NCI-H1048 (cell line): ENCODE measurements around the gene TOP1.
"Not testable (repeated sequence)": the region's sequence is repeated elsewhere in the genome, so short reads cannot be mapped to it uniquely, and the experiment has no call there.

Experiments used
- DNase-seq: peaks from one replicate; lab custom pipeline; 2025; lab: John Stamatoyannopoulos, UW

TOP1 gene

DNA sequence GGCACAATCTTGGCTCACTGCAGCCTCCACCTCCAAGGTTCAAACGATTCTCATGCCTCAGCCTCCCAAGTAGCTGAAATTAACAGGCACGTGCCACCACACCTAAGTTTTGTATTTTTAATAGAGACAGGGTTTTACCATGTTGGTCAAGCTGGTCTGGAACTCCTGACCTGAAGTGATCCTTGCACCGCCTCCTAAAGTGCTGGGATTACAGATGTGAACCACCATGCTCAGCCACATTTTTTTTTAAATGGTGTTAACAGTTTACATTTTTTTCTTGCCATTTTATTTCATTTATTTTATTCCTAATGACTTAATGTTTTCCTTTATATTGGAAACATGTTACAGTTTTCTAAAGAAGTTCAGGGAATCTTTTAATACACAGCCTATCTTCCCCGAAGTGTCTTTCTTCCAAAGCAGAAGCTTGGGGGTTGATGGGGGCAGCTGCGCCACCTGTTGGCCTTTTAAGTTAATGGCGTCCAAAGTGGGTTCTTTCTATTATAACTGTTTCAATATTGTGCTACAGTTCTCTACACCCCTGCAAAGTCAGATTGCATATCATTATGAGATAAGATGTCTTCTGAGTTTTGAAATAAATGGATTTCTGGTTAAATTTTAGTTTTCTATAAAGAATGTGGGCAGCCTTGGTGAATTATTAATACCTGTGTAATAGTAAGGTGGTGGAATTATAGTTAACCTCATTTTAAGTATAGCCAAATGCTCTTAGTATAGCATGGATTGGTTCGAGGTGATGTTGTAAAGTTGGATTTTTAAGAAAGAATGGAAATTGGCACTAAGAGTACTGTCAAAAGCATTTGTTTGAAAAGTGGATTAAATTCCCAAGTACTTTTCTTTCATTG, 66.7 kb downstream of the TOP1 start:
- no peak for DNase-seq

DNA sequence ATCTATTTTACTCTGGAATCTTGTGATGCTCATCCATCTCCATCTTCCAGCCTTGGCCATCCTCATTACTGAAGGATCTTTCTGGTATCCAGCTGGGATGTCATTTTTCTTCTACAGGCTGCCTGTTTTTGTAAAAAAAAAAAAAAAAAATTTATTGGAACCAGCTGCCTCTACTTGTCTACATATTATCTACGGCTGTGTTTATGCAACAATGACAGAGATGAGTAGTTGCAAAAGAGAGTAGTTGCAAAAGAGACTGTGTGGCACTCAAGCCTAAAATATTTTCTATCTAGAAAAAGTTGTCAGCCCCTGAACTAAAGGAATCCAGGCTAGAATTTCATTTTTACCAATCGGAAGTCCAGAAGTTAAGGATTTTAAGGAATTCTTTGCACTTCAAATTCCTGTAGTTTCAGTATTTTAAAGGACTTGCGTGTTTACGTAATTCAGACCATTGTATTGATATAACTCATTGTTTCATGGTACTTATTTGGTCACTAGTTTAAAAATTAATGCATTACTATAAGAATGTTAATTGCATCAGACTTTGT, 70.2 kb downstream of the TOP1 start:
- no peak for DNase-seq

DNA sequence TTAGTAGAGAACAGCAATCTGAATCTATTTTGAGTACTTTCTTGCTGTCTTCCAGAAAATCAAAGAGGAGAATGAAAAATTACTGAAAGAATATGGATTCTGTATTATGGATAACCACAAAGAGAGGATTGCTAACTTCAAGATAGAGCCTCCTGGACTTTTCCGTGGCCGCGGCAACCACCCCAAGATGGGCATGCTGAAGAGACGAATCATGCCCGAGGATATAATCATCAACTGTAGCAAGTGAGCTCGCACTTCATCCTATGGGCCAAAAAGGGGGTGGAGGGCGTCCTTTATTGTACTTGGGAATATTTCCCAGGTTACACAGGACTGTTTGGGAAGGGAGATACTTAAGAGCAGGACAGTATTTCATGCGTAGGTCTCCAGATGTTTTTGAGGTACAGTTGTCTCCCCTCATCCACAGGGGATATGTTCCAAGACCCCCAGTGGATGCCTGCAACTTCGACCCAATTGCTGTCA, 71.4 kb downstream of the TOP1 start:
- DNase-seq = no peak

DNA sequence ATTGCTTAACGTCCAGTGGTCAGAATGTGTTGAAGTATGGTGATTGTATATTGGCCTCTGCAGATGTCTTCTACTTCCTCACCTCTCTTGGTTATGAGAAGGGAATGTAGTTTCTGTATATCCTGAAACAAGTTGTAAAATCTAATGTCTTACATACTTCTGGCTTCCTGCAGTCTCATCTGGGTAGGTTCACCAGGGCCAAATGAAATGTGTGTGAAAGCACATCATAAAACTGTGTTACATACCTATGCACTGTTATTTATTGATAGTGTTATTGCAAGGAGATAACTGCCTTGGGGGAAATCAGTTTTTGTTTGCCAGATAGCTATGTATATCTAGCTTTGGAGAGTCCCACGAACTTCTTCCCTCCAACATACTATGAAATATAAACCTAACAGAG, 73.0 kb downstream of the TOP1 start:
- DNase-seq = no peak

DNA sequence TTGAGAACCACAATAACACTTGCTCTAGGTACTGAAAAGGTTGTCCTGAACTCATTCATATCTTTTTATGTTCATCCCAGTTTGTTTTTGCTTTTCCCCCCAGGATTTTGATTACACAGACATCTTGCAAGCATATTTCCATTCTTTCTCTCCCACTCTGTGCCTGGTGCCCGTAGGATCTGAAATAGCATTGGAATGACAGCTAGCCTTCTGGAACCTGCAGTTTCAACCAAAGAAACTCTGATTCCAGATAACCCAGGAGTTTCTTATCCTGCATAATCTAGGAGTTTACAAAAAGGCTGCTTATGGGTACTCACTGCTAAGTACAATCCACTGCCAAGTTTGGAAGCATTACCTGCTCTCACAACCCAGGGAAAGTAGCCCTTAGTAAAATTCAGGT, 79.9 kb downstream of the TOP1 start:
- DNase-seq = no peak

DNA sequence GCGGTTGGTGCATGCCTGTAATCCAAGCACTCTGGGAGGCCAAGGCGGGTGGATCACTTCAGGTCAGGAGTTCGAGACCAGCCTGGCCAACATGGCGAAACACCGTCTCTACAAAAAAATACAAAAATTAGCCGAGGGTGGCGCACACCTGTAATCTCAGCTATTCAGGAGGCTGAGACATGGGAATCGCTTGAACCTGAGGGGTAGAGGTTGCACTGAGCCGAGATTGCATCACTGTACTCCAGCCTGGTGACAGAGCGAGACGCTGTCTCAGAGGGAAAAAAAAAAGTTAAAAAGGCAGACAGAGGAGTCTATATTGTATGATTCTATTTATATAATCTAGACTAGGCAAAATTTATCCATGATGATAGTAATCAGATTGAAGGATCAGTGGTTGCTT, 81.4 kb downstream of the TOP1 start:
- DNase-seq = no peak

DNA sequence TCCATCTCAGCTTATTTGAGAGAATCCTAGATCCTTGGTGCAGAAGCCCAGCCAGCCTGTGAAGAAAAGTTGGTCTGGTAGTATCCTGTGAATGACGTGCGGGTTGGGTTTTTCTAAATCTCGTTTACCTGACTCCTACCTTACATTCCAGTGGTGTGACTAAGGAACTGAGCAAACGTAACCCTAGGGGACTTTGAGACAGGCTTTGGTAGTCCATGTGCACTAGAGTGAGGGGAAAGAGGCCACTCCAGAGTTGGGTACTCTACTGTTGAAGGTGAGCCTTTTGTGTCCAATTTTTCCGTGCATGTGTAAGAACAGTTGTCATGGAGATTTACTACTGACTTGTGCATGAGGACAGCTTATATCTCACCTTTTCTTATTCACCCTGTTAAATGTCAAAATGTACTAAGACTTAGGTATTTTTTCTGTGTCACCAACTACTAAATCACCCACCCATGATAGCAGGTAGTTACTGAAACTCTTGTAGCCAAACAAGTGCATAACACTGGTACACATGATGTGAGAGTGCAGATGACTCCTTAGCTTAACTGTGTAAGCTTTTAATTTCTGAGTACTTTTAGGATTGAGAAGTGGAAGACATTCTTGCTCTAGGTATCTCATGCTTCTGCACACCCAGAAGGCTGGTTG, 82.4 kb downstream of the TOP1 start:
- DNase-seq = no peak

DNA sequence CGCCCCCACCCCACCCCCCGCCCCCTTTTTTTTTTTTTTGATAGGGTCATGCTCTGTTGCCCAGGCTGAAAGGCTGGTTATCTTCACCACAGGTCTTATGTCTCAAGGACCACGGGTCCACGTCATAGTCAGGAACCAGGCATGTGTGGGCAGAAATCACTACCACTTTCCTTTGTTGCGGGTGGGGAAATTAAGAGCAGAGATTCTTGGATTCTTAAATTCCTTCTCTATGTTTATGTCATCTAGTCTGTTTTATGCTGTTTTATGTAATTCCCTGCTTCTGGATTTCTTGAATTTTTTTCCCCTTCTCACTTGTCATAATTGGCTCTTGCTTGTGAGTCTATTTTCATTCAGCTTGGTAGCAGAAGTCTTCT, 82.9 kb downstream of the TOP1 start:
- DNase-seq = no peak

DNA sequence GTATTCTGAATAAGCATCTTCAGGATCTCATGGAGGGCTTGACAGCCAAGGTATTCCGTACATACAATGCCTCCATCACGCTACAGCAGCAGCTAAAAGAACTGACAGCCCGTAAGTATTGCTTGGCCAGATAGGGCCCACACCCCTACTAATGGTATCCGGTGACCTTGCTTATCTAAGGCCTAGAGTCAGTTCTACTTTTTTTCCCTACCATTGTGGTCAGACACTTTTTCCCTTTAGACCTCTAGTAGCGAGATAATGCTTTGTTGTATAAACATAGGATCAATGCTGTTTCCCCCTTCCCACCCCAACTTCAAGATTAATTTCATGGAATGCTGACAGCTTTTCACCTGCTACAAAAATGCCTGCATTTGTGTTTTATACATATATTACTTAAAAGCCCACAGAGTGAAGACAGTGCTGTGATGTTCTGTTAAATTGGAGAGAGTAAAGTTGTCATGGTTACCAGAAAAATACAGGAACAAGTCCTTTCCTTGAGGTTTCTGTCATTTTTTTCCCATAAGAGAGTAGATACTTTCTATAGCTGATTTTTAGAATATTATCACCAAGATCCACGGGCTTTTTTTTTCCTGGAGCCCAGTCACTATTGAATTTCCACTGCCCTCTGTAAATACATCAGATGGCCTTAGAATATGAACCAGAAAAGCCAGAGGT, 87.8 kb downstream of the TOP1 start:
- no peak for DNase-seq

DNA sequence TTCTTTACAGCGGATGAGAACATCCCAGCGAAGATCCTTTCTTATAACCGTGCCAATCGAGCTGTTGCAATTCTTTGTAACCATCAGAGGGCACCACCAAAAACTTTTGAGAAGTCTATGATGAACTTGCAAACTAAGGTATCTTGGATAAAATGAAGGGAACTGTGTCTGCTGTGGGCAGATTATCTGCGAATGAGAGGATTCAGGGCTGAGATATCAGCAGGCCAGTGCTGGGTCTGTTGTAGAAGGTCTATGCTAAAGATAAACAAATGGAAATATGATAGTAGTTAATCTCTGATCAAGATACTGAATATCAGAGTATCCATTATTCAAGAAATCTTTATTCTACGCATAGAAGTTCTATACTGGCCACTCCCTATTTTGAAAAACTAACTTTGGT, 89.5 kb downstream of the TOP1 start:
- not testable (repeated sequence) for DNase-seq

DNA sequence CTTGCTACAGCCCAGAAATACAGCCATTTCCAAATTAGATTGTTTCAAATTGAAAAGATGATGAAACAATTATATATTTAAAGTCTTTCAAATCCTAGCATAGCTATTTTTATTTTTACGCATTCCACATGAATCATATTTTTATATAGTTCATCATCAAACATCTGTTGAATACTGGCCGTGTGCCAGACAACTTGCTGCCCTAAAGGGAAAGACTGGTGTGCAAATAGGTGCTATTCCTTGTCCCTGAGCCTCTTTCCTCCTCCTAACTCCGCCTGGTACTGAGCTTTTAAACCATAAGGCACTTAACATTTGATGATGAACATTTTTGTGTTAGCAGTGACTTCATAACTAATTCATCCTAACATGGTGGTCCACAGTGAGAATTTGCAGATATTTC, 90.0 kb downstream of the TOP1 start:
- DNase-seq = no peak

DNA sequence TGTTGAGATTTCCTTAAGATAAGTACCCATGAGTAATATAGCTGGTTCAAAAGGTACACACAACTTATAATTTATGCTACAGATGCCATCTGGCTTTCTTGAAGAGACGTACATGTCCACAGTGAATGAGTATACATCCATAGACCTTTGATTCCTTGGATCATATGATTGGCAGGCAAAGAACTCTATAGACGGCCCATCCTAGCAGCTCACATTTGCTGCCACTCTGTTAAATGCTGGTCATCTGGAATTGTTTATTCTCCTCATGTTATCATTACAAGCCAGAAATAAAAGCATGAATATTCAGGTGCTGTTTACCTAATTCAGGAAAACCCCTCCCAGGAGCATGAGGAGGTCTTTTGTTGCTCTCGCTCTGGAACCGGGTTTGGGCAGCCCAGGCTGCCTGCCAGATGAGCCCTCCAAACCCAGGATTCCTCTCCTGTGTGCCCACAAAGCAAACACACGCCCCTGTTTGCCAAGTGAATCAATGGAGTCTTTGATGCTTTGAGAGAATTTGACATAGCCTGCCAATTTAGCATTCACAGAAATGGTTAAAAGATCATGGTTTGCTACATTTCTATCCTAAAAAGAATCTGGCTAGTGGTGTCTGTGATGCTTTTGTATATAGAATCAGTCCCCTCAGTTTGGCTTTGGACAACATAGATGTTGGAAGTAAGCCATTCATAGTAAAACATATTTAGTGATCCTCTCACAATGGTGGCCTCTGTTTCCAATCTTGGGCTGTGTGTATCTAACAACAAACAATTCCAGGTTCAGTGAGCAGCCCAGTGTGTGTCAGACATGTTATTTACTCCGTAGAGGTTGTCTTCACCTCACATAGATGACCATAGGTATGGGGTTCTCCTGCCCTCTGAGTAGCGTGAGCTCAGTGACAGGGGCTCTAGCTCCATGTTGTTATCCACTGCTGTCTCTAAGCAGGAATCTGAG, 91.3 kb downstream of the TOP1 start:
- DNase-seq = no peak

DNA sequence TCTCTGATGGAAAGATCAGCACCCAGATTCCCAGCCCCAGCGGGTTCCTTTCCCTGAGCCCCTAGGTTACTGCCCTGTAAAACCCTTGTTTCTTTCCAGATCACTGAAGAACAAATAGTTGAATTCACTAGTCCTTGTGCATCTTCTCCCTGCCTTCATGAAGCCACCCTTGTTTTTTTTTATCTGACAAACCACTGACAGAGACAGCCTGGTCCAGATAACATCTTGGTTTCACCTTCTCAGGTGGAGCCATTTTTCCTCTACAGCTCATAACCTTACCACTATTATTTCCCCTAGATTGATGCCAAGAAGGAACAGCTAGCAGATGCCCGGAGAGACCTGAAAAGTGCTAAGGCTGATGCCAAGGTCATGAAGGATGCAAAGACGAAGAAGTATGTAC, 92.8 kb downstream of the TOP1 start:
- no peak for DNase-seq

DNA sequence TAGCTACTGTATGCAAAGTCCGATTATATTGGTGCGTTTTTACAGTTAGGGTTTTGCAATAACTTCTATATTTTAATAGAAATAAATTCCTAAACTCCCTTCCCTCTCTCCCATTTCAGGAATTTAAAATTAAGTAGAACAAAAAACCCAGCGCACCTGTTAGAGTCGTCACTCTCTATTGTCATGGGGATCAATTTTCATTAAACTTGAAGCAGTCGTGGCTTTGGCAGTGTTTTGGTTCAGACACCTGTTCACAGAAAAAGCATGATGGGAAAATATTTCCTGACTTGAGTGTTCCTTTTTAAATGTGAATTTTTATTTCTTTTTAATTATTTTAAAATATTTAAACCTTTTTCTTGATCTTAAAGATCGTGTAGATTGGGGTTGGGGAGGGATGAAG, 95.0 kb downstream of the TOP1 start:
- no peak for DNase-seq

DNA sequence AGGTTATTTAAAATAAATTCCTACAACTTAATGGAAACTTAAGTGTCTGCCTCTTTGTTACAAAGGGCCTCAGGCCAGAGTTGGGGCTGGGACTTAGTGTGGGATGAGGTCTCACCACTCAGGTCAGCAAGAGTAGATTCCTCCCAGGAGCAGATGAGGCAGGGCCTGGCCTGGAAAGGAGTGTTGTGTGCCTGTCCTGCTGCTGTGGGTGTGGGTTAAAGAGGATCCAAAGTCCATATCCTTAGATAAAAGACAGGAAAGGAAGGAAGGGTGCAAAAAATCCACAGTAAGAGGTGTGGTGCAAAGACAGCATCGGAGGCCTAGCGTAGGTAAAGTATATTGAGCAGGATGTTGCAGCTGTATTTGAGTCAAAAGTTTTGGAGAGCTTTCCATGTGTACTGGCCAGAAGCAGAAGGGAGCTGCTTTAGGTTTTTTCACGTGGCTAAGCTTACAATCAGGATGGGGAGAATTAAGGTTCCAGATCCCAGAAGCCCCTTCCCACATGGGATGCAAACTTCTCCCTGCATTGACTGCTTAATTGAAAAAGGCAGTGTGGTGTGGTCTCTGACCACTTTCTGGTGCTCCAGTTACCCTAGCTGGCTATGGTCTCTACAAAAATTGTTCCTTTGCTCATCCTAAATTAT, 96.0 kb downstream of the TOP1 start:
- DNase-seq = no peak

DNA sequence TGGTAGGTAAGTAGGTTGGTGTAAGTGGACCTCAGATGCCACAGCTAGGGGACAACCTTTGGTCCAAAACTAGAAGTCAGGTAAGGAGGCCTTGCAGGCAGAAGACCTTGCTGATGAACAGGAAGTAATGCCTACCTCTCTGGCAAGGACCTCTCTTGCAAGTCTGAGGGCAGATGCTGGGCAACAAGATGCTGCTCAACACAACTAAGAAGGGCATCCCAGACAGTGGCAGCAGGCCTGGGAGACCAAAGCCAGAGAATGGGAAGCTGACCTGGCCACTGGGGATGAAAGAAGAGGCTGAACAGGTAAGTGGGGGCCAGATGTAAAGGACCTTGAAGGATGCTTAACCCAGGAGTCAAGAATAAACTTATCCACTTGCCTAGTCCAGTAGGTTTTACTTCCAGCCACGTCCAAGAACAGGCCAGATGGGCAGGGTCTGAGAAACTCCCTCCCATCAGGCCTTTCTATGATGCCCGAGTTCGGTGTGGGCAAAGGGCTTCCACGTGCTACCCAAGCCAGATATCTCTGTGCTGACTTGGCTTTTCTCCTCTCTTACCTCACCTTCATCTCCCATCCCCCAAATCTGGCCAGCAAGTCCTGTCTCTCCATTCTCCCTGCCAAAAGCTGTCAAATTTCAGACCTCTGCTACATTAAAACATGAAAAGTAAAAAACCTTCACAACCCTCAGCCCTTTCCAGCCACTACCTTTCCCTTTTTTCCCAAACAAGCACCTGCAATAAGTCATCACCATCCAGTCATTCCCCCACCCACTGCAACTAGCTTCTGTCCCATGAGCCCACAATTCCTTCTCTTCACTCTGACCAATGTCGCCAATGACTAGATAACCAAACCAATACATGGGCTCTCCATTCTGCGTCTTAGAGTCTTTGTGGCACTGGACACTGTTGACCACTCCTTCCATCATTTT, 97.2 kb downstream of the TOP1 start:
- no peak for DNase-seq

DNA sequence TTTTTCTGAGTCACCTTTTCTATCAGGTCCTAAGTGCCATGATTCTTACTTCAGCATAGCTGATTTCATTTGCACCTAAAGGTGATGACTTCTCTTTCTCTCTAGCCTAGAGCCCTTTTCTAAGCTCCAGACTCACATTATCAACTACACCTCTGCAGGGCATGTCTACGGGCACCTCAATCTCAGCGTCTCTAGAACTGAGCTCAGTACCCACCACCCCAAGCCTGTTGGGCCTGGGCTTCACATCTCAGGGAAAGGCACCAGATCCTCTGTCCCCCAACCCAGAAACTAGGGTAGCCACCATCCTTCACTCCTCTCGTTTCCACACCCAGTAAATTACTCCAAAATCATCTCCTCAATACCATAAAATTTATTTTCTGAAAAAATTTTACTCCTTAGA, 98.1 kb downstream of the TOP1 start:
- no peak for DNase-seq

DNA sequence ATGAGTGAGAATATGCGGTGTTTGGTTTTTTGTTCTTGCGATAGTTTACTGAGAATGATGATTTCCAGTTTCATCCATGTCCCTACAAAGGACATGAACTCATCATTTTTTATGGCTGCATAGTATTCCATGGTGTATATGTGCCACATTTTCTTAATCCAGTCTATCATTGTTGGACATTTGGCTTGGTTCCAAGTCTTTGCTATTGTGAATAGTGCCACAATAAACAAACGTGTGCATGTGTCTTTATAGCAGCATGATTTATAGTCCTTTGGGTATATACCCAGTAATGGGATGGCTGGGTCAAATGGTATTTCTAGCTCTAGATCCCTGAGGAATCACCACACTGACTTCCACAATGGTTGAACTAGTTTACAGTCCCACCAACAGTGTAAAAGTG, 99.7 kb downstream of the TOP1 start:
- DNase-seq = not testable (repeated sequence)

DNA sequence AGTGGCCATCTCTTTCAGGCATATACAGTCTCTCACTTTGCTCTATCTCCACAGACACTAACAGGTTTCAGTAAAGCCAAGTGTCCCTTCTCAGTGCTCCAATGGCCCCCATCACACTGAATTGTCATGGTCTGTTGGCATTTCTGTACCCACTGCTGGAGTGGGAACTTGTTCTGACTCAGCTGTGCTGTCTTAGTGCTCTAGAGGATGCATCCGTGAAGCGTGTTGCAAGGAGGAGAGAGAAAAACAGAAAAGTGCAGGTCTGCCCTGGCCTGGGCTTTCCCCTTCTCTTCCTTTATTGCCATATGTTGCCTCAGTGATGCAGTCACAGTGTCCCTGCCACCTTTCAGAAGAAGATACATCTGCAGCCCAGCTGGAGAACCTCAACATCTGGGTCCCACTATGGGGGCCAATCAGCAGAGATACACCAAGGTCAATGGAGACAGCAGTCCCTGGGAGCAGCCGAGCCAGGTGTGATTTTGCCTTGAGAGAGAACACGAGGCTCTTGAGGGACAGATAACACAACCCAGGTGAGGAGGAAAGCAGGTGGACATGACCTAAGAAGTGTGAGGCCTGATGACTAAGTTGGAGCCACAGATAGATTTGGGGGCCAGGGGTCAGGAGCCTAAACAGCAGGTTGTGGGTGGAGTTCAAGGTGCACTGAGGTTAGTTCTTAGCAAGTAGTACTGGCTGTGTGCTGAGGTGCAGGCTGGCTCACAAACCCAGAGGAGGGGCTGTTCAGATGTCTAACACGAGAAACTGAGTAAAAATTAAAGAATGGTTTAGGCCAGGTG, 103.2 kb downstream of the TOP1 start:
- DNase-seq = no peak
